HAP-1 (cell line): ENCODE data around the gene SNX25.
"Not testable (repeated sequence)": the region's sequence is repeated elsewhere in the genome, so short reads cannot be mapped to it uniquely, and the experiment has no call there.

Experiments used
- DNase-seq, 2 experiments: peaks; one replicate each; pipeline ENCODE4 v3.0.0-alpha.2; 2016 to 2020; ENCODE audit warnings: low spot score in 2 of 2
- H3K27me3 ChIP-seq: fragments of 250-450 bp; sonication (Bioruptor Pico); 2 replicates; pipeline ENCODE4 v1.5.1; 2020; ENCODE audit warnings: low read depth, mild to moderate bottlenecking, moderate library complexity
- H3K36me3 ChIP-seq: fragments of 250-450 bp; sonication (Bioruptor Pico); replicated peaks from 2 replicates; pipeline ENCODE4 v1.5.1; 2020; ENCODE audit warnings: mild to moderate bottlenecking
- H3K4me1 ChIP-seq: fragments of 250-450 bp; sonication (Bioruptor Pico); 2 replicates; pipeline ENCODE4 v1.5.1; 2020; ENCODE audit warnings: mild to moderate bottlenecking
- H3K4me3 ChIP-seq: fragments of 250-450 bp; sonication (Bioruptor Pico); 2 replicates; pipeline ENCODE4 v1.5.1; 2020; ENCODE audit warnings: mild to moderate bottlenecking, moderate library complexity
- H3K9me3 ChIP-seq: fragments of 250-450 bp; sonication (Bioruptor Pico); 2 replicates; pipeline ENCODE4 v1.5.1; 2020; ENCODE audit warnings: mild to moderate bottlenecking, moderate library complexity
- in situ Hi-C: fragments of 300-500 bp; cut with MboI; formaldehyde crosslinking; loops from 3 replicates; pipeline ENCODE4 v1.14.3; 2020; ENCODE audit warnings: low sequenced_read_pairs, inconsistent platforms, mixed read lengths

The SNX25 gene

DNA sequence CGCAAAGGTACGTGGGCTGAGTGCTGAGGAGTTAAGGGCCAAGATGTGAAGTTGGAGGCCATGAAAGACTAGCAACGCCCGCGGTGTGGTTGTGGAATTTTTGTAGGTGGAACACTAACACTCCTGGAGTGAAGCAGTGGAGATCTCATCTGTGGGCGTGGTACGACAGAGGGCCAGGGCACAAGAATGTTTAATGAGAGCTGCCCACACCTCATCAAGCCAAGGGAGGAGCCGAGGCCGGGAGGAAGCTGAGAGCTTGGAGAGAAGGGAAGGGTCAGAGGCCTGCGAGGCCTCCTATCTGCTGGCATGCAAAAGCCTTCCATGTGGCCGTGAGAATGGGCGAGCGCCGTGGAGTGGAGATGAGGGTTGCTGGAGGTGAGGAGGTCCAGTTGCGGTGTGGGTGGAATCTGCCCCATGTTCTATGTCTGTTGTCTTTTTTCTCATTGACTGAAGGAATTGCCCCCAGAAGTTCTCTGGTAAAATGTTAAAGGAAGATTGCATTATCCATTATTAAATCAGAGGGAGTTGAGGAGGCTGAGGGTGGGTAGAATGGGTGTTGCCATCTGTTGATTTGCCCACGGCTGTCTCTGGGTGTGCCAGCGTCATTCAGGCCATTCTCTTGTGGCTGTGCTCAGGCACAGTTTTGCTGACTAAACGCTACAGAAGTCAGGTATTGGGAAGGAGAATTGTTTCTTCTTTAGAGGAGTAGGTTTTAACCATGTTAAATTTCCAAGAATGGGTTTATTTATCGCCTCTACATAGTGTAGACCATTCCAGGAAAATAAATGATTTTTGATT is 19.8 kb downstream of the SNX25 start:
- H3K36me3 ChIP-seq, result no peaks in the 10 kb centered on the region
- H3K4me1 ChIP-seq, result no peaks in the 10 kb centered on the region
- H3K27me3 ChIP-seq, result no peaks in the 10 kb centered on the region
- in situ Hi-C loops, result no loop called here
- no peak overlapping the region for H3K4me3 ChIP-seq
- H3K9me3 ChIP-seq, result no peaks in the 10 kb centered on the region
- DNase-seq, result no peak

DNA sequence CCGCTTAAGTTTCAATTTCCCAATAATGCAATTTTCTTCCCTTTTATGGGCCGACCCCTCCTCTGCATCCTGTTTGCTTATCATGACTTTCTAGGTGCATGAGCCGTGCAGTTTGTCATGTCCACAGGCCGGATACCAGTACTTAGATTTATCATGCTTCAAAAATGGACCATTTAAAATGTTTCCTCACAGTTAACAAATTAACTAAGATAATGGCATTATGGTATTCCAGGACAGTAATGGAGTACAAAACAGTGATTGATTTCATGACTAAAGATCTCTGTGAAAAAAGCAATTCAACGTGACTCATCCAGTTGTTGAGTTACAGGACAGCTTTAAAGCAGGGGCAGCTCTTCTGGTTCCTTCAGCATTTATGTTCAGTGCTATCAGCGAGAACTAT is 23.0 kb downstream of the SNX25 start:
- Histone ChIP-seq H3K36me3 (no peaks in the 10 kb centered on the region; the same call in 1 of the 2 replicates), H3K9me3 (no peaks in the 10 kb centered on the region), H3K27me3 (no peaks in the 10 kb centered on the region), H3K4me1 (peaks cover 8% of the 10 kb centered on the region), H3K4me3 (no peak overlapping the region)
- in situ Hi-C loops, result no loop called here
- DNase-seq, result no peak

DNA sequence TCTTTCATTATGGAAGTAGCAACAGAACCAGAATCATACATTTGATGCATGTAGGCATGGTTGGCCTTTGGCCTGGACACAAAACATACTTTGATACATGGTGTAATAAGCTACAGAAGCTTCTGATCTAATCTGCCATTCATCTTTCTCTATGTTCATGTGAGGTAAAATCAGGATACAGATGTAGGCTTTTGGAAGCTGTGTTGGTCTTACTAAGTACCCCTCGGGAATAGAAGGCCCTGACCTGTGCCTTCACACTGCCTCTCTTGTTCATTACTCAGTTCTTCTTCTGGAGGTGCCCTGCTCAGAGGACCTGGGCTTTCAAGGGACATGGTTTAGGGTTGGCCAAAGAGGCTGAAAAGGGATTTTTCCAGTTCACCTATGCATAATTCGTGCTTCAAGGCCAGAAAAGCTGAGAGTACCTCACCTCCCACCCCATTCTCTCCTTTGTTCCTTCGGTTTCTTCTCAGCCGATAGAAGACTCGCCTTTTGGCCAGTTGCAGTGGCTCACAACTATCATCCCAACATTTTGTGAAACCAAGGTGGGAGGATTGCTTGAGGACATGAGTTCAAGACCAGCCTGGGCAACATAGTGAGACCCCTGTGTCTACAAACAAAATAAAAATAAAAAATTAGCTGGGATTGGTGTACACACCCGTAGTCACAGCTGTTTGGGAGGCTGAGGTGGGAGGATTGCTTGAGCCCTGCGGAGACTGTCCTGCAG is 25.9 kb downstream of the SNX25 start:
- no peak for DNase-seq
- Histone ChIP-seq H3K4me1 (peaks cover 8% of the 10 kb centered on the region), H3K36me3 (no peaks in the 10 kb centered on the region; the same call in 1 of the 2 replicates), H3K9me3 (no peaks in the 10 kb centered on the region), H3K4me3 (no peak overlapping the region), H3K27me3 (no peaks in the 10 kb centered on the region)
- in situ Hi-C loops, result no loop called here

DNA sequence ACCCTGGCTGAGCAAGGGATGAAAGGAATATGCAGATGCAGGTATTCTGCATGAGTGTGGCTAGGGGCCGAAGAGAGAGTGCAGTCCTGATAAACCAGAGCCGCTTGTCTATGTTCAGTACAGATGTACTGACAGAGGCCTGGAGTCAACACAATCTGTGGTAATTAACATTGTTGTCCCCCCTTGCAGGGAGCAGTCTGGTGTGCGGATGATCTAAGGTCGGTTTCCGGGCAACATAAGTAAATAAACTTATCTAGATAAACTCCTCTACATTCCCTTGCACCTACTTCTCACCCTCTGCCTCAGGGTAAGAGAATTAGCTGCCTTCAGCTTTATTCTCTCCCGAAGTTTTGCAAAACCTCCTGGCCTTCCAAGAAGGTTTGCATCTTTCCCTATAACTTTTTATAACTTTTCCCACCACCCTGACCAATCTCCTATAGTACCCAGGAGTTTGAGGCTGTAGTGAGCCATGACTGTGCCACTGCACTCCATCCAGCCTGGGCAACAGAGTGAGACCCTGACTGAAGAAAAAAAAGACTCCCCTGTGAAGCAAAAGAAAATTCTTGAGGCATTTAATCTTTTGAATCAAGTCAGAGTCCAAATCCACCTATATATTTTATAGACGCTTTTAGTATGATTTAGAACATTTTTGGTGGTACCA is 26.6 kb downstream of the SNX25 start:
- peak in 1 of 2 experiments; percentile 26 for DNase-seq
- no peaks in the 10 kb centered on the region for H3K9me3 ChIP-seq
- no peaks in the 10 kb centered on the region for H3K27me3 ChIP-seq
- H3K4me3 ChIP-seq, result no peak overlapping the region
- in situ Hi-C loops, result no loop called here
- H3K36me3 ChIP-seq, result no peaks in the 10 kb centered on the region; the same call in 1 of the 2 replicates
- peaks cover 8% of the 10 kb centered on the region for H3K4me1 ChIP-seq

DNA sequence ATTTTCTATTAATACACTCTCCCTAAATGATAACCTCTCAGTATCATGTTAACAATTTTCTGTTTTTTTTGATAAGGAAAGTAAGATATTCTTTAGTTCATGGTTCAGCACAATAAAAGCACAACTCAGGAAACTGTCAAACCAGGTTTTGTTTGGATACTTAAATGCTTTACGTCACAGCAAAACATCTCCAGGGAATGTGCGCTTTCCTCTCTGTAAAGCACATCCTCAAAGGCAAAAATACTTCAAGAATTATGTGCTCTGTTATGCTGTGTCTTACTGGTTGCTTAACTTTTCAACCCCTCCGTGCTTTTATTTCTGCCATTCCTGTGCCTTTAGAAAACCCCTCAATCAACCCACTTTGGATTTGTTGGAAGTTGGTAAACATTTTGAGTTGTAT is 27.8 kb downstream of the SNX25 start:
- Histone ChIP-seq H3K9me3 (no peaks in the 10 kb centered on the region), H3K36me3 (no peaks in the 10 kb centered on the region; the same call in 1 of the 2 replicates), H3K4me3 (no peak overlapping the region), H3K4me1 (peaks cover 8% of the 10 kb centered on the region), H3K27me3 (no peaks in the 10 kb centered on the region)
- in situ Hi-C loops, result no loop called here
- DNase-seq, result no peak

DNA sequence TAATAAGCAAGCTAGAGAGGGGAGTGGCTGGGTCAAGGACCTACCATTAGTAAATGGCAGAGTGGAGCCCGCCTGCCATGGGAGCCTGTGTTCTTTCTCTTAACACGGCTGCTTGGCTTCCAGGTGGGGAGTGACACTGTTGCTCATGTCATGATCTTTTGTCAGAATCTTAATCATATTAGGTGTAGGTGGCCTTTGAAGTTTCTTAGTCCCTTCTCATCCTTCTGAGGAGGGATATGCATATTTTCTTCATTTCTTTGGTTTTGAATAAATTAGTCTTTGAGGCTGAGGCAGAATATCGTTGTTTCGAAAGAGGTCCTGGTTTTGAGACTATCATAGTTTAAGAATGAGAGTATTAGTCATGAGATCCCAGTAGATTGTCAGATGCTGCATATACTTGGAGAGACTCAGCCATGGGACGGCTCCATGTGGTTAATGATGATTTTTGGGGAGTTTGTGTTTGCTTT is 28.9 kb downstream of the SNX25 start:
- H3K27me3 ChIP-seq, result no peaks in the 10 kb centered on the region
- no peaks in the 10 kb centered on the region; the same call in 1 of the 2 replicates for H3K36me3 ChIP-seq
- in situ Hi-C loops, result no loop called here
- no peak for DNase-seq
- no peak overlapping the region for H3K4me3 ChIP-seq
- H3K4me1 ChIP-seq, result peaks cover 8% of the 10 kb centered on the region
- H3K9me3 ChIP-seq, result no peaks in the 10 kb centered on the region

DNA sequence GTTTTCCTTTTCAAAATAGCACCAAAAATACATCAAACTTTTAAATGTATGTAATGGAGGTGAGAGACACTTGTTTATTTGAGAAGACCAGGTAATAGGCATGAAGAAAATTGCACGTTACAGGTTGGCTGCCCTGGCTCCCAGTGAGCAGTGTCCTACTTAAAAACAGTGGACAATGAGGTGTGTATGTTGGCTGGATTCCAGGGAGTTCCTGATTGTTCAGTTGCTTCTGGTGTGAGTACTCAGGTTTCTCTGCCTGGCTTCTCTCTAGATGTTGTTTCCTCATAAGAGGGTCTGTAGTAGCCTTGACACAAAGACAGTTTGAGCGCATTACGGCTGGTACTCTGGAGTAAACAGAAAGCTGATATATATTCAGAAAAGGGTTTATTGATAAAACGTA is 29.4 kb downstream of the SNX25 start:
- H3K27me3 ChIP-seq, result no peaks in the 10 kb centered on the region
- H3K9me3 ChIP-seq, result no peaks in the 10 kb centered on the region
- in situ Hi-C loops, result no loop called here
- H3K4me1 ChIP-seq, result peaks cover 8% of the 10 kb centered on the region
- no peak for DNase-seq
- no peaks in the 10 kb centered on the region; the same call in 1 of the 2 replicates for H3K36me3 ChIP-seq
- no peak overlapping the region for H3K4me3 ChIP-seq

DNA sequence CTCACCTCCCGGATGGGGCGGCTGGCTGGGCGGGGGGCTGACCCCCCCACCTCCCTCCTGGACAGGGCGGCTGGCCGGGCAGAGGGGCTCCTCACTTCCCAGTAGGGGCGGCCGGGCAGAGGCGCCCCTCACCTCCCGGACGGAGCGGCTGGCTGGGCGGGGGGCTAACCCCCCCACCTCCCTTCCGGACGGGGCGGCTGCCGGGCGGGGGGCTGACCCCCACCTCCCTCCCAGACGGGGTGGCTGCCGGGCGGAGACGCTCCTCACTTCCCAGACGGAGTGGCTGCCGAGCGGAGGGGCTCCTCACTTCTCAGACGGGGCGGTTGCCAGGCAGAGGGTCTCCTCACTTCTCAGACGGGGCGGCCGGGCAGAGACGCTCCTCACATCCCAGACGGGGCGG is 31.1 kb downstream of the SNX25 start:
- H3K4me1 ChIP-seq, in situ Hi-C loops, H3K27me3 ChIP-seq, H3K9me3 ChIP-seq, H3K4me3 ChIP-seq, DNase-seq, H3K36me3 ChIP-seq: not testable (repeated sequence)

DNA sequence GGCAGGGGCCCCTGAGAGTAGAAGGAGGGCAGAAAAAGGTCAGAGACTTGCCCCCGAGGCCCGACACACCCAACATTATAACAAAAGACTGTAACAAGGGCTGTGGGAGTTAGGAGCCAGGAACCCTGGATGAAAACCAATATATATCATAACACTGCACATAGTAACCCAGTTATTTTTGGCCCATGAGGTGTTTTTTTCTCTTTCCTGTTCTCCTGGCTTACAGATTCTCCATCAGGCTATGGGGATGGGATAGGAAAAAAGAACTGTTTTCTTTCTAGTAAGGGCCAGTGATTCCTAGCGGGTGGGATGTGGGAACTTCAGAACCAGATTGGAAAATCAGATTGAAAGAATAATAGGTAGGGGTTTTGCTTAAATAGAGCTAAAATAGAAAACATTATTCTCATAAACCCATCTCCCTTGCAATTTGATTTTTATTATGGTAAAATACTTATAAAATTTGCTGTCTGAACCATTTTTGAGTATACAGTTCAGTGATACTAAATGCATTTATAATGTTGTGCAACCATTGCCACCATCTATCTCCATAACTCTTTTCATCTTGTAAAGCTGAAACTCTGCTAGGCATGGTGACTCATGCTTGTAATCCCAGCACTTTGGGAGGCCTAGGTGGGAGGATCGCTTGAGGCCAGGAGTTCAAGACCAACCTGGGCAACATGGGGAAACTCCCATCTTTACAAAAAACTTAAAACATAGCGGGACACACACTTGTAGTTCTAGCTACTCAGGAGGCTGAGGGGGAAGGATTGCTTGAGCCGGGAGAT is 33.5 kb downstream of the SNX25 start:
- no peaks in the 10 kb centered on the region for H3K9me3 ChIP-seq
- in situ Hi-C loops, result no loop called here
- H3K4me3 ChIP-seq, result no peak overlapping the region
- no peaks in the 10 kb centered on the region for H3K36me3 ChIP-seq
- peaks cover 16% of the 10 kb centered on the region for H3K4me1 ChIP-seq
- no peak for DNase-seq
- no peaks in the 10 kb centered on the region for H3K27me3 ChIP-seq

DNA sequence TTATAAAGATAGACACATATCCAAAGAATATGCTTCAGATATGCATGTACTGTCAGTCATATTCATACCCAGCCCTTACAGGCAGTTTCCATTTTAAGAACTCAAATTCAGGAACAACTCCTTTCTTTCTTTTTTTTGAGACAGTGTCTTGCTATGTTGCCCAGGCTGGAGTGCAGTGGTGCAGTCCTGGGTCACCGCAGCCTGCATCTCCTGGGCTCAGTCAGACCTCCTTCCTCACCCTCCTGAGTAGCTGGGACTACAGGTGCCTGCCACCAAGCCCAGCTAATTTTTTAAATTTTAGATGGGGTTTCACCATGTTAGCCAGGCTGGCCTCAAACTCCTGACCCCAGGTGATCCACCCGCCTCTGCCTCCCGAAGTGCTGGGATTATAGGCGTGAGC is 34.5 kb downstream of the SNX25 start:
- in situ Hi-C loops, result no loop called here
- H3K36me3 ChIP-seq, result no peaks in the 10 kb centered on the region
- no peaks in the 10 kb centered on the region for H3K9me3 ChIP-seq
- H3K4me1 ChIP-seq, result peaks cover 16% of the 10 kb centered on the region
- H3K27me3 ChIP-seq, result no peaks in the 10 kb centered on the region
- no peak for DNase-seq
- H3K4me3 ChIP-seq, result no peak overlapping the region

DNA sequence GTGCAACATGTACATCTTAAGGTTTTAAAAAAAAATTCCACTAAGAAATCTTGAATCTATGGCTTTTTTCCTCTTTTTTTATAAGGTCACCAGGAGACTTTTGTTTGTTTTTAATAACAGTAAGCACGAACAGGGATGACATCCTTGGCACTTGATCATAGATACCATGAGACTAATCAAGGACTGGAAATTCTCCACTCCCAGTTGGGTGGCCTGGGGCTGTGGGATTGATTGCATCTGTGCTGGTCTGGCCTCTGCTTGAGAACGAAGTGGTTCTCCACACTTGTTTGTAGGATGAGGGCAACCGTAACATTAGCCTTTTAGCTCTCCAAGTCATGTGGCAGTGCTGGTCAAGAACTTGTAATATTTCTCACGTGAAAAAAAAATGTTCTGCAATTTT is 35.4 kb downstream of the SNX25 start:
- Histone ChIP-seq H3K27me3 (no peaks in the 10 kb centered on the region), H3K4me1 (peaks cover 19% of the 10 kb centered on the region), H3K4me3 (no peak overlapping the region), H3K36me3 (no peaks in the 10 kb centered on the region), H3K9me3 (no peaks in the 10 kb centered on the region)
- DNase-seq, result no peak
- in situ Hi-C loops, result no loop called here

DNA sequence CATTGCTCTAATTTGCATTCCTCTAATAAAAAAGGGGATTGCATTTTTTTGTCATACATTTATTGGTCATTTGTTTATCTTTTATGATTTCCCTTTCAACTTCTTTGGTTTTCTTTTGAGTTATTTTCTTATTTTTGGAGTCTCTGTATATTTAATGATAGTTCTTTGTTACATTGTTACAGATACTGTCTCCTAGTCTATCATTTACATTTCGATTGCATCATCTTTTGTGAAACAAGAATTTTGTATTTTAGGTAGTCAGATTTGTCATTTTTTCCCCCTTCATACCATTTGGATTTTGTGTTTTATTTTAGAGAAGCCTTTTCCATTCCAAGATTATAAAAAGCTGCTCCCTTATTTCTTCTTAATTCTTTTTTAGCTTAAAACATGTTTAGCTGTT is 37.1 kb downstream of the SNX25 start:
- in situ Hi-C loops, result no loop called here

DNA sequence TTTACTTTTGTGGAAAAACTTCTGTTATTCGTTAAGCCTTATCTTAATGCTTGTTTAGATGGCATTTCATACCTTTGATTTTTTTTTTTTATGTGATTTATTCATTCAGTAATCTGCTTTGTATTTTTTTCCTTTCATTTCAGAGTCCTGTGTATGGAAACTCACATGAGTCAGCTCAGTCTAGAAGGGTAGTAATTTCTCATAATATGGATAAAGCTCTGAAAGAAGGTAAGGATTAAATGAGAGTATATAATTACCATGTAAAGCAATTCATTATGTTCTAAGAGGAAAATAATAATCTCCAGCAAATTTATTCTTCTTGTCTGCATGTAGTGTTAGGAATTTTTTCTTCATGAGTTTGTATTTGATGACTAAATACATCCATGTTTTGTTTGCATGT is 37.8 kb downstream of the SNX25 start:
- peak in 1 of 2 experiments; percentile 32 for DNase-seq
- in situ Hi-C loops, result no loop called here
- no peaks in the 10 kb centered on the region for H3K36me3 ChIP-seq
- H3K4me3 ChIP-seq, result no peak overlapping the region
- H3K4me1 ChIP-seq, result peaks cover 25% of the 10 kb centered on the region
- H3K27me3 ChIP-seq, result no peaks in the 10 kb centered on the region
- no peaks in the 10 kb centered on the region for H3K9me3 ChIP-seq

More for the DNA sequence above, 37.1 kb downstream of the SNX25 start:
- Histone ChIP-seq H3K4me3 (no peak overlapping the region), H3K4me1 (peaks cover 19% of the 10 kb centered on the region), H3K9me3 (no peaks in the 10 kb centered on the region), H3K27me3 (no peaks in the 10 kb centered on the region), H3K36me3 (no peaks in the 10 kb centered on the region)
- no peak for DNase-seq
